GM19395 (cell line): ENCODE results near the gene CDC26.

ENCODE experiments used
- ATAC-seq: cut with Tn5 transposase; IDR thresholded peaks from one replicate; pipeline ENCODE4 v1.9.1; 2021; ENCODE audit warnings: mild to moderate bottlenecking, moderate library complexity; ENCODE audit not compliant: unreplicated experiment

Gene CDC26

GRCh38 chr9:113275157-113276131 lies at the start of gene CDC26, which contains the start of gene PRPF4:
TSS of gene CDC26 (minus strand) at chr9:113275572. CDS start at chr9:113272507, 3,065 bp downstream.
TSS of gene PRPF4 (plus strand) at chr9:113275658. CDS start at chr9:113275744, 86 bp downstream.
- peak; percentile 98 for ATAC-seq

- ATAC-seq = no peak
Measured at GRCh38 chr9:113322671-113323070, 47.3 kb upstream of the CDC26 start.

GRCh38 chr9:113320051-113320450 lies 44.7 kb upstream of the CDC26 start:
- ATAC-seq = no peak

GRCh38 chr9:113319054-113319453 lies 43.7 kb upstream of the CDC26 start:
- no peak for ATAC-seq

GRCh38 chr9:113317777-113318176 lies 42.4 kb upstream of the CDC26 start:
- ATAC-seq = no peak

GRCh38 chr9:113316030-113316429 lies 40.7 kb upstream of the CDC26 start:
- ATAC-seq = no peak

- ATAC-seq = no peak
Measured at GRCh38 chr9:113315231-113315630, 39.9 kb upstream of the CDC26 start.

- ATAC-seq = no peak
Measured at GRCh38 chr9:113313261-113313660, 37.9 kb upstream of the CDC26 start.

- no peak for ATAC-seq
Measured at GRCh38 chr9:113311961-113312360, 36.6 kb upstream of the CDC26 start.

- ATAC-seq = no peak
Measured at GRCh38 chr9:113310538-113310937, 35.2 kb upstream of the CDC26 start.

- no peak for ATAC-seq
Measured at GRCh38 chr9:113309204-113309813, 33.9 kb upstream of the CDC26 start.

GRCh38 chr9:113307396-113307975 lies 32.1 kb upstream of the CDC26 start:
- ATAC-seq = no peak

- no peak for ATAC-seq
Measured at GRCh38 chr9:113306566-113306965, 31.2 kb upstream of the CDC26 start.

GRCh38 chr9:113302792-113303418 lies 27.5 kb upstream of the CDC26 start, which contains the start of gene RNF183:
TSS of gene RNF183 (minus strand) at chr9:113303376. CDS start at chr9:113298184, 5,192 bp downstream.
- no peak for ATAC-seq

- no peak for ATAC-seq
Measured at GRCh38 chr9:113301548-113301947, 26.2 kb upstream of the CDC26 start.

GRCh38 chr9:113299800-113300292 lies 24.5 kb upstream of the CDC26 start:
- no peak for ATAC-seq

GRCh38 chr9:113298924-113299770 lies 23.8 kb upstream of the CDC26 start:
- ATAC-seq = no peak

- ATAC-seq = no peak
Measured at GRCh38 chr9:113298311-113298710, 22.9 kb upstream of the CDC26 start.

GRCh38 chr9:113296796-113297558 lies 21.6 kb upstream of the CDC26 start:
- ATAC-seq = no peak
